AG04450 (cell line): ENCODE measurements around the gene ZNF678. TPM values are rescaled to one million over a fixed set of nuclear protein-coding genes. Genes with fewer than 3 reads are reported as not detected.
"Not testable (repeated sequence)": the region's sequence is repeated elsewhere in the genome, so short reads cannot be mapped to it uniquely, and the experiment has no call there.

Source experiments
- CTCF ChIA-PET: fragments of 300-600, 350-600 bp; formaldehyde crosslinking; extraction: SDS; loops from one replicate; lab custom pipeline; 2022; ENCODE audit warnings: antibody characterized with exemption, inconsistent platforms; lab: Charles Lee
- POLR2A ChIA-PET: fragments of 350-600 bp; formaldehyde crosslinking; extraction: SDS; loops from one replicate; lab custom pipeline; 2021; ENCODE audit warnings: antibody characterized with exemption, inconsistent platforms; lab: Yijun Ruan, JAX
- DNase-seq: peaks from one replicate; pipeline ENCODE4 v3.0.0-alpha.2; 2011; ENCODE audit warnings: low read depth, low spot score
- H3K27ac ChIP-seq: one replicate; pipeline ENCODE4 v1.5.1; 2012; ENCODE audit warnings: low read depth, low read length, control low read depth
- H3K27me3 ChIP-seq: one replicate; pipeline ENCODE4 v1.6.0; 2012; ENCODE audit warnings: low read length; ENCODE audit not compliant: control insufficient read depth, insufficient read depth
- H3K4me3 ChIP-seq: 2 replicates; pipeline ENCODE4 v1.5.1; 2011; ENCODE audit warnings: mild to moderate bottlenecking, low read depth, low read length, control low read depth
- H3K9me3 ChIP-seq: 2 replicates; pipeline ENCODE4 v1.5.1; 2012; ENCODE audit warnings: low read length; ENCODE audit not compliant: control insufficient read depth, insufficient read depth
- CTCF ChIP-seq: IDR thresholded peaks from 2 replicates; pipeline ENCODE4 v1.5.1; 2011; ENCODE audit warnings: low read depth, low read length, control low read depth, inconsistent platforms
- polyA plus RNA-seq: library from polyadenylated mRNA; depleted of rRNA; stranded (reverse); fragments of >200 nt; gene quantifications from 2 replicates; pipeline ENCODE4 v1.2.3, GENCODE V29; 2011

Gene ZNF678
- polyA plus RNA-seq, 1 experiment: 3.7 TPM

DNA sequence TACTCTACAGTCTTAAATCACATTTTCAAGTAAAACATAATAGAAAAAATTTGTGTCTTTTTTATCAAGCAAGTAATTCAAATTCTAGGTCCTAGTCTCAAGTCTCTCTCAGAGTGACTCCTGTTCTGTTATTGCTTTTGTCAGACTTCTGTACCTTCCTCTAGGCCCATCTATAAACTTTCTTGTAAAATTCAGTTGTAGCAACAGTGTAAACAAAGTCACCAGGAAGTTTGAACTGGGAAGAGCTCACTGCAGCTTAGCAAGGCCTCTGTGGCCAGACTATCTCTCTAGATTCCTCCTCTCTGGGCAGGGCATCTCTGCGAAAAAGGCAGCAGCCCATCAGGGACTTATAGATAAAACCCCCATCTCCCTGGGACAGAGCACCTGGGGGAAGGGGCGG lies 13.5 kb upstream of the ZNF678 start:
- Histone ChIP-seq H3K27me3 (no peaks in the 10 kb centered on the region), H3K9me3 (peaks cover 5% of the 10 kb centered on the region; the same call in 1 of the 2 replicates), H3K4me3 (no peak overlapping the region), H3K27ac (no peak overlapping the region)
- POLR2A ChIA-PET: no interaction called here
- CTCF ChIA-PET: no interaction called here
- TF ChIP-seq CTCF: no peak
- DNase-seq: no peak

DNA sequence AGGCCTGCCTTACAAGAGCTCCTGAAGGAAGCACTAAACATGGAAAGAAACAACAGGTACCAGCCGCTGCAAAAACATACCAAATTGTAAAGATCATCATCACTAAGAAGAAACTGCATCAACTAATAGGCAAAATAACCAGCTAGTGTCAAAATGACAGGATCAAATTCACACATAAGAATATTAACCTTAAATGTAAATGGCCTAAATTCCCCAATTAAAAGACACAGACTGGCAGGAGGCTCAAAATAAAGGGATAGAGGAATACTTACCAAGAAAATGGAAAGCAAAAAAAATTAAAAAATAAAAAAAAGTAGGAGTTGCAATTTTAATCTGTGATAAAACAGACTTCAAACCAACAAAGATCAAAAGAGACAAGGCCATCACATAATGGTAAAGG lies 11.5 kb upstream of the ZNF678 start:
- H3K27me3 ChIP-seq, H3K9me3 ChIP-seq, POLR2A ChIA-PET, H3K4me3 ChIP-seq, H3K27ac ChIP-seq, DNase-seq: not testable (repeated sequence)
- CTCF ChIA-PET: interaction anchor here (2.0 kb wide), 1 partner anchor 9 kb away, joined by 11 read pairs; no protein-coding TSS in a partner anchor

DNA sequence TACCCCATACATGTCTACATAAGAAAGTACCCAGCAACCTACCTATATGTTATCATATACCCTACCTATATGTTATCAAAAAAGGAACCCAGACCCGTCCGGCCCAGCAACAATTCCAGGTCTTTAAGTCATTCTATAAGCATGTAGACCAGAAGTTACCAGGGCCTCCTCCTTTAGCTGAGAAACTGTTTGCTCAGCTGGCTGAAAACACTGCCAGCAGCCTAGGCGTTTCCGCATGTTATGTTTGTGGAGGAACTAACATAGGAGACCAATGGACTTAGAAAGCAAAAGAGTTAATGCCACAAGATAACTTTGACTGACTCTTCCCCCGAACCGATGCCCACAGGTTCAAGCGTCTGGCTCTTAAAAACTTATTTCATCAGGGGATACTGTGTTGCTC lies 7.1 kb upstream of the ZNF678 start:
- TF ChIP-seq CTCF: no peak
- no peak overlapping the region for H3K4me3 ChIP-seq
- POLR2A ChIA-PET: no interaction called here
- DNase-seq: no peak
- H3K9me3 ChIP-seq: peaks cover 32% of the 10 kb centered on the region
- no peak overlapping the region for H3K27ac ChIP-seq
- CTCF ChIA-PET: no interaction called here
- H3K27me3 ChIP-seq: peaks cover 31% of the 10 kb centered on the region

DNA sequence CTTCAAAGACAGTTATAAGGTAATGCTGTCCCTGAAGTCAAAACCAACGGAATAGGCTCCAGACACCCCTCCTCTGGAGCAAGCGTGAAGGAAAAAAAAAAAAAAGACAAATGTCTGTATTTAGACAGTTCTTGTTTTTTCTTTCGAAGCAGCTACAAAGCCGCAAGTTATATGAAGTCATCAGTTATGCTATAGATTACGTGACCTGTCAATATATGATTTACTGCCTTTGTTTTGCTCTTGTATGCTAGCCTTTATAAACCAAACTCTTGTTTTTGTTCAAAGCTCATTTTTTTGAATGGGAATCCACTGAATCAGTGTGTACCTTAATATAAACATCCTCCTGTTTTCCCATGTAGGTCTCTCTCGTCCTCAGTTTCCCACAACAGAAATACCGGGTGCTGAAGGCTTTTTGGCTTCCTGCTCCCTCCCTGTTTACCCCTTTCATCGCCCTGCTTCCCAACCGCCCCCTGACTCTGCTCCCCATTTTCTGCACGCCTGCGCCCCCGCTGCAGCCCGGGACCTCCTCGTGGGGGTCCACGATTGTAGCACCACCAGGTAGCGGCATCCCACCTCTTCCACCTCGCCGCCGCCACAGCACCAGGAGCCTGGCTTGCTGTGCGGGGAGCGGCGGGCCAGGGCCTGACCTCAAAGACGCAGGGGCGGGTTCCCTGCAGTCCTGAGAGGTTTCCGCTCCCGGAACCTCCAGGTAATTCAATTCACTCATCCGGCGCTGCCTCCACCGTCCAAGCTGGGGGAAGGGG lies 5.2 kb upstream of the ZNF678 start:
- H3K9me3 ChIP-seq: peaks cover 39% of the 10 kb centered on the region
- H3K27ac ChIP-seq: no peak overlapping the region
- DNase-seq: no peak
- no peak for TF ChIP-seq CTCF
- no peak overlapping the region for H3K4me3 ChIP-seq
- ChIA-PET CTCF (no interaction called here), POLR2A (interaction anchor here (0.6 kb wide), 1 partner anchor 13 kb away, joined by 4 read pairs; no protein-coding TSS in a partner anchor)
- peaks cover 36% of the 10 kb centered on the region for H3K27me3 ChIP-seq

DNA sequence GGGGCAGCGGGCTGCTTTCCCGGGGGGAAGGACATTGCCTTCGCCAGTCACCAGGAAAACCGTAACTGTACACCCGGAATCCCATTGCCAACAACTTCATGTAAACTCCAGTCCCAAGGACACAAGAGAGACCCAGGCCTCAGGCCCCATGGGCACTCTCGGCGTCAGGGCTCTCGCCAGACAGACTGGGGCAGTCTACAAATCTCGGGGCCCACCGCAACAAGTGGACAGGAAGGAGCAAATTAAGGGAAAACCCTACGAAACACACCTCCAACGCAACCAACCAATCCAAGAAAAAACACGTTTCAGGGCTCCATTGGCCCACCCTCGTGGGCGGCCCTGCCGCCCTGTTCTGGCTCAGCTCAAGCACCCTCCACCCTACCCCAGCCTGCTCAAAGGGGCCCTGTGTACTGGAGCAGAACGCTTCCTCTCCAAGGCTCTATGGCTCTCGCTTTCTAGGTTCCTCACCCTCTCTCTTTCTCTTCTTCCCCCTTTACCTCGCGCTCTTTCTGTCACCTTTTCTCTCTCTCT lies 4.6 kb upstream of the ZNF678 start:
- no peak overlapping the region for H3K27ac ChIP-seq
- TF ChIP-seq CTCF: no peak
- no peak for DNase-seq
- ChIA-PET POLR2A (interaction anchor here (0.6 kb wide), 1 partner anchor 12 kb away, joined by 4 read pairs; no protein-coding TSS in a partner anchor), CTCF (no interaction called here)
- peaks cover 36% of the 10 kb centered on the region for H3K27me3 ChIP-seq
- H3K9me3 ChIP-seq: peaks cover 39% of the 10 kb centered on the region
- no peak overlapping the region for H3K4me3 ChIP-seq
